ENCODE results near the gene KRTAP20-3. TPM values are rescaled to one million over a fixed set of nuclear protein-coding genes. Genes with fewer than 3 reads are reported as not detected.

The KRTAP20-3 gene
- total RNA-seq, 1 donor from 2014 or later = not detected

DNA sequence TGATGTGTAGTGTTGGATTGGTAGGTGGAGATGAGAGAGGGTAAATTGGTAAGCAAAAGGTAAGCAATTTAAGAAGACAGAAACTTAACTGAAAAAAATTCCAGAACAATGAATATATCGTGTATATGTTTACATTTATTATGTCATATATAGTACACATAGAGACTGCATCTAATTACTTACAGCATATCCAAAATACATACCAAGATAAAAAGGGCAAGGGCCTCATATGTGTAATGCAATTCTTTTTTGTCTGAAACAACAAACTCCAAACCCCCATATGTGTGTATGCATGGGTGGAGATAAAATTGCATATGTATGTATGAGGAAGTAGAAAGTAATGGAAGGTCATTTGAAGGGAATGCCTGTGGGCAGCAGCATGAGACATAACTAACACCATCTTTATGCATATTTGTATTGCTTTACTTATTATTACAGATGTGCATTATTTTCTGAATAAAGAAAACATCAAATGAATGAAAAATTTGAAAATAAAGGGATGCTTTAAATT is 4.3 kb downstream of the KRTAP20-3 start:
- no peak for TF ChIP-seq CTCF (IDR thresholded peaks at IDR 0.05)
- Histone ChIP-seq H3K9me3 (no peaks in the 10 kb centered on the region), H3K4me3 (no peak overlapping the region), H3K4me1 (no peaks in the 10 kb centered on the region), H3K36me3 (no peaks in the 10 kb centered on the region), H3K27me3 (no peaks in the 10 kb centered on the region), H3K27ac (no peak overlapping the region)
- DNase-seq = no peak
- intact Hi-C loops (cut with DNase I) = no loop called here
- ATAC-seq = no peak

- no peak for TF ChIP-seq CTCF (IDR thresholded peaks at IDR 0.05)
- intact Hi-C loops (cut with DNase I) = no loop called here
- Histone ChIP-seq H3K9me3 (no peaks in the 10 kb centered on the region), H3K36me3 (no peaks in the 10 kb centered on the region), H3K27me3 (no peaks in the 10 kb centered on the region), H3K4me1 (no peaks in the 10 kb centered on the region), H3K4me3 (no peak overlapping the region), H3K27ac (no peak overlapping the region)
- no peak for DNase-seq
- no peak for ATAC-seq
Measured at GRCh38 chr21:30652891-30653290, 10.2 kb downstream of the KRTAP20-3 start.

DNA sequence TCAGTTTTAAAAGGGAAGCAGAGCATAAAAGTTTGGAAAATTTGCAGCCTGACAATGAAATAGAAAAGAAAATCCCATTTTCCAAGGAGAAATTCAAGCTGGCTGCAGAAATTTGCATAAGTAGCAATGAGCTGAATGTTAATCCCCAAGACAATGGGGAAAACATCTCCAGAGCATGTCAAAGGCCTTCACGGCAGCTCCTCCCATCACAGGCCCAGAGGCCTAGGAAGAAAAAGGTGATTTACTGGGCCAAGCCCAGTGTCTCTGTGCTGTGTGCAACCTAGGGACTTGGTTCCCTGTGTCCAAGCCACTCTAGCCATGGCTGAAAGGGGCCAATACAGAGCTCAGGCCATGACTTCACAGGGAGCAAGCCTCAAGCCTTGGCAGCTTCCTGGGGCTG is 26.1 kb downstream of the KRTAP20-3 start:
- H3K4me3 ChIP-seq = no peak overlapping the region
- no peaks in the 10 kb centered on the region for H3K27me3 ChIP-seq
- no peak for TF ChIP-seq CTCF (IDR thresholded peaks at IDR 0.05)
- intact Hi-C loops (cut with DNase I) = no loop called here
- no peaks in the 10 kb centered on the region for H3K36me3 ChIP-seq
- no peaks in the 10 kb centered on the region for H3K9me3 ChIP-seq
- DNase-seq (no peak), ATAC-seq (no peak)
- no peak overlapping the region for H3K27ac ChIP-seq
- H3K4me1 ChIP-seq = no peaks in the 10 kb centered on the region

DNA sequence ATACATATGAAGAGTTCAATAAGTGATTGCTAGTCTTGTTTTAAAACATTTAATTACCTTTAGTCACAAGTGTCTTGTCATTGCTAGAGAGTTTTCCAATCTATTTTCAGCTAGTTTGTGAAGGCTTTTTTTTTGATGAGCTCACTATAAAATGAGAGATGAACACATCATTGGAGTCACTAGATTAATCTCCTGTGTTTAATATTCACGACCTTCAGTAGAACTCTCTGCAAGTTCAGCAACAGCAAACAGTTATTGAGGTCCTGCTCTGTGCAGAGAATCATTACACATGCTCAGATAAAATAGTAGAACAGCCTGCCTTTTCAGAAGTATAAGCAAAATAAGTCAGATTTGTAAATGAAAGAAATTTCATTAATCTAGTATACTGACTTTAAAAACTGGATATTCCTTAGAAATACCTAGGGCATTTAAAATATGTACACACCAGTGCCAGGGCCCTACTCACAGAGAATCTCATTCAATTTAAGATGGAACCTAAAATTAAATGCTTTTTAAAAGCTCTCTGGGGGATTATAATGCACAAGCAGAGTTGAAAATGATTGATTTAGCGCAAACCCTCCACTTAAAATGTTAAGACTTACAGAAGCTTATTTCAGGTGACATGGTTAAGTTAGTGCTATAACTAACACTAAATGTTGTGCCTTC is 30.5 kb downstream of the KRTAP20-3 start:
- TF ChIP-seq CTCF (IDR thresholded peaks at IDR 0.05) = no peak
- Histone ChIP-seq H3K4me1 (no peaks in the 10 kb centered on the region), H3K36me3 (no peaks in the 10 kb centered on the region), H3K27ac (no peak overlapping the region), H3K9me3 (no peaks in the 10 kb centered on the region), H3K4me3 (no peak overlapping the region), H3K27me3 (no peaks in the 10 kb centered on the region)
- ATAC-seq (no peak), DNase-seq (no peak)
- intact Hi-C loops (cut with DNase I) = no loop called here

DNA sequence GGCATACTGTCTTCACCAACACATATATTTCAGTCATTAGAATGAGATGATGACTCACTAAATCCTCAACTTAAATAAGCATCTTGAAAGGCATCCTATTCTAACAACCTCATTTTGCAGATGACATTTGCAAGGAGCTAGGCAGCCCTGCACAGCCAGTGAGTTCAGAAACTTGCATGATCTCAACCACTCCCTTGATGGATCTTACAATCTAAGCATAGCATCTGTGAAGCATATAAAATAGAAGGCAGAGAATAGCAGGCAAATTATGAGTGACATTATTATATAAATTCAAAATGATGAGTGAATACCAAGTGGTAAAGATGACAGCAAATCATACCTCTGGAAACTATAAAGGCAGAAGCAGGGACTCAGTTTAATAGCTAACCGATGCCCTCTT is 31.6 kb downstream of the KRTAP20-3 start:
- ATAC-seq = no peak
- no peaks in the 10 kb centered on the region for H3K4me1 ChIP-seq
- H3K27ac ChIP-seq = no peak overlapping the region
- no peaks in the 10 kb centered on the region for H3K36me3 ChIP-seq
- no peak overlapping the region for H3K4me3 ChIP-seq
- no peak for DNase-seq
- no peaks in the 10 kb centered on the region for H3K27me3 ChIP-seq
- H3K9me3 ChIP-seq = no peaks in the 10 kb centered on the region
- intact Hi-C loops (cut with DNase I) = no loop called here
- no peak for TF ChIP-seq CTCF (IDR thresholded peaks at IDR 0.05)

DNA sequence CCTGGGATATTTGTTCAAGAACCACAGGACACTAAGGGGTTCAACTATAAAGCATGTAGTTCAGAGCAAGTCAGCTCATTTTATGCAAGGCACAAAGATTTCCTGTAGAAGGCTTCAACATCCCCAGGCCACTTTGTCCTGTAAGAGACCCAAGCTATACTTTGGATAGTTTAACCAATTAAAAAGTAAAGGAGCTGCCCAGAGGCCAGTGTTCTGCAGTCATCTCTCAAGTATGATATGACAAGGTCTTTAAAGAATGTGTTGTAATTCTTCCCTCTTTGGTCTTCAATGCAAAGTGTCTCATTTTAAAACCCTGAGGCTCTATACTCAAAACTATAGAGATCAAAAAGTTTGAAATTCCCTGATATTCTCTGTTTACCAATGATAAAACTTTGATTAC is 34.1 kb downstream of the KRTAP20-3 start:
- DNase-seq (no peak), ATAC-seq (no peak)
- H3K4me3 ChIP-seq = no peak overlapping the region
- intact Hi-C loops (cut with DNase I) = no loop called here
- H3K27me3 ChIP-seq = no peaks in the 10 kb centered on the region
- H3K27ac ChIP-seq = no peak overlapping the region
- TF ChIP-seq CTCF (IDR thresholded peaks at IDR 0.05) = no peak
- H3K9me3 ChIP-seq = no peaks in the 10 kb centered on the region
- H3K36me3 ChIP-seq = no peaks in the 10 kb centered on the region
- H3K4me1 ChIP-seq = no peaks in the 10 kb centered on the region

Data from upper lobe of right lung (tissue), 1 donor.